Calu3 (cell line): ENCODE measurements around the gene LDB3. TPM values are rescaled to one million over a fixed set of nuclear protein-coding genes. Genes with fewer than 3 reads are reported as not detected.

ENCODE experiments used
- BruUV-seq: library from RNA; stranded (reverse); fragments of 400-500 nt; replicated peaks from 2 replicates; lab custom pipeline; 2021; lab: Mats Ljungman, UMichigan
- CTCF ChIA-PET: fragments of 300-600 bp; sonication (Branson Sonifier 250); formaldehyde crosslinking; loops from one replicate; lab custom pipeline; 2022; ENCODE audit warnings: antibody characterized with exemption; lab: Charles Lee
- DNase-seq: peaks from one replicate; pipeline ENCODE4 v3.0.0; 2022
- H3K27ac Mint-ChIP-seq: one replicate; pipeline ENCODE4 v1.8.0; 2022; ENCODE audit warnings: mixed read lengths; ENCODE audit not compliant: unreplicated experiment
- H3K27me3 Mint-ChIP-seq: one replicate; pipeline ENCODE4 v1.8.0; 2022; ENCODE audit warnings: mixed read lengths; ENCODE audit not compliant: unreplicated experiment
- H3K36me3 Mint-ChIP-seq: one replicate; pipeline ENCODE4 v1.8.0; 2022; ENCODE audit warnings: mild to moderate bottlenecking, moderate library complexity, mixed read lengths; ENCODE audit not compliant: insufficient read depth, unreplicated experiment
- H3K4me1 Mint-ChIP-seq: one replicate; pipeline ENCODE4 v1.8.0; 2022; ENCODE audit warnings: mild to moderate bottlenecking, low read depth, mixed read lengths; ENCODE audit not compliant: unreplicated experiment
- H3K4me3 Mint-ChIP-seq: one replicate; pipeline ENCODE4 v1.8.0; 2022; ENCODE audit warnings: mild to moderate bottlenecking, low read depth, moderate library complexity, mixed read lengths; ENCODE audit not compliant: unreplicated experiment
- H3K9me3 Mint-ChIP-seq: one replicate; pipeline ENCODE4 v1.8.0; 2022; ENCODE audit warnings: low read depth, mixed read lengths; ENCODE audit not compliant: unreplicated experiment
- intact Hi-C: fragments of 100-400 bp; cut with micrococcal nuclease; formaldehyde crosslinking; loops from one replicate; pipeline ENCODE4 v1.10.0; 2022; ENCODE audit not compliant: unreplicated experiment
- total RNA-seq: library from RNA; stranded (reverse); gene quantifications from 2 replicates; pipeline ENCODE4 v1.2.3, GENCODE V29; 2022
- TF ChIP-seq, protein P1 (sequence below): fragments of 200-600 bp; IDR thresholded peaks from one replicate; pipeline ENCODE4 v1.8.0; 2022; ENCODE audit warnings: antibody characterized with exemption; ENCODE audit not compliant: unreplicated experiment

Gene LDB3
- total RNA-seq, 1 experiment from 2014 or later = not detected

- H3K27ac Mint-ChIP-seq = no peak overlapping the region
- CTCF ChIA-PET = no interaction called here
- intact Hi-C loops = no loop called here
Measured at GRCh38 chr10:86742230-86742629, 73.9 kb downstream of the LDB3 start.

GRCh38 chr10:86744067-86744725 lies 75.9 kb downstream of the LDB3 start:
- Mint-ChIP-seq H3K27me3 (no peaks in the 10 kb centered on the region), H3K9me3 (no peaks in the 10 kb centered on the region), H3K27ac (no peak overlapping the region), H3K36me3 (no peaks in the 10 kb centered on the region), H3K4me1 (no peaks in the 10 kb centered on the region), H3K4me3 (no peak overlapping the region)
- BruUV-seq = no TSS peak
- CTCF ChIA-PET = no interaction called here
- TF ChIP-seq, protein P1, sequence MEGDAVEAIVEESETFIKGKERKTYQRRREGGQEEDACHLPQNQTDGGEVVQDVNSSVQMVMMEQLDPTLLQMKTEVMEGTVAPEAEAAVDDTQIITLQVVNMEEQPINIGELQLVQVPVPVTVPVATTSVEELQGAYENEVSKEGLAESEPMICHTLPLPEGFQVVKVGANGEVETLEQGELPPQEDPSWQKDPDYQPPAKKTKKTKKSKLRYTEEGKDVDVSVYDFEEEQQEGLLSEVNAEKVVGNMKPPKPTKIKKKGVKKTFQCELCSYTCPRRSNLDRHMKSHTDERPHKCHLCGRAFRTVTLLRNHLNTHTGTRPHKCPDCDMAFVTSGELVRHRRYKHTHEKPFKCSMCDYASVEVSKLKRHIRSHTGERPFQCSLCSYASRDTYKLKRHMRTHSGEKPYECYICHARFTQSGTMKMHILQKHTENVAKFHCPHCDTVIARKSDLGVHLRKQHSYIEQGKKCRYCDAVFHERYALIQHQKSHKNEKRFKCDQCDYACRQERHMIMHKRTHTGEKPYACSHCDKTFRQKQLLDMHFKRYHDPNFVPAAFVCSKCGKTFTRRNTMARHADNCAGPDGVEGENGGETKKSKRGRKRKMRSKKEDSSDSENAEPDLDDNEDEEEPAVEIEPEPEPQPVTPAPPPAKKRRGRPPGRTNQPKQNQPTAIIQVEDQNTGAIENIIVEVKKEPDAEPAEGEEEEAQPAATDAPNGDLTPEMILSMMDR = no peak
- DNase-seq = no peak
- intact Hi-C loops = no loop called here

More at GRCh38 chr10:86742230-86742629, 73.9 kb downstream of the LDB3 start:
- TF ChIP-seq, protein P1 = no peak
- Mint-ChIP-seq H3K4me1 (no peaks in the 10 kb centered on the region), H3K9me3 (no peaks in the 10 kb centered on the region), H3K27me3 (no peaks in the 10 kb centered on the region), H3K4me3 (no peak overlapping the region), H3K36me3 (no peaks in the 10 kb centered on the region)
- no peak for DNase-seq
- no TSS peak for BruUV-seq

DNA sequence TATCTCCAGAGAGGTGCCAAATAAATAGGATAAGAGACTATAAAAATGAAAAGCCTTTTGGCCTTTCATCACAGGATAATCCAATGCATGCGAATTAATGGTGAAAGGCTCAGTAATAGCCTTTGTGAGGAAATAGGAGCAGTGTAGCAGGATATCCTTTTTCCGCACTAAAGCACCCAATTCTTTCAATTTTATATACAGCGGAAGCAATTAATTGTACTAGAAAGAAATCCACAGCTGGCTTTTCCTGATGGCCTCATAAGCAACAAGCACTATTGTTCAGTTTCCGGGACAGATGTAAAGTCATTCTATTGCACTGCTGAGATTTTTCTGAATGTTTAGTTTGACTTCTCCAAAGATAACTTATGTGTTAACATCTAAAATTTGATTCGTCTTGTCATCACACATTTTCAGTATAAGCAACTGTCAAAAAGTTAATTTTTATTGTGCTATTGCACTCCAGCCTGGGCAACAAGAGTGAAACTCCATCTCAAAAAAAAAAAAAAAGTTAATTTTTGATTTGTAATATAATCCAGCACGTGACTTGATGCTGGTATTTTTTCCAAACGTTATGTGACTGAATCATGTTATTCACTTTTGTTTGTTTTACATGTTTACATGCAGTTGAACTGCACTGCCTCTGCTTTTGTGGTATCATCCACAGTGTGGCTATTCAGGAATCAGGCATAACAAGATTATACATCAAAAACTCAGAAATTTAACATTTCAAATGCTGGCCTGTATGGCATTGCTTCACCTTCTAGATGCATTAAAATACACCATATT lies 79.7 kb downstream of the LDB3 start:
- Mint-ChIP-seq H3K27ac (no peak overlapping the region), H3K36me3 (no peaks in the 10 kb centered on the region), H3K4me3 (no peak overlapping the region), H3K4me1 (peaks cover 8% of the 10 kb centered on the region), H3K27me3 (no peaks in the 10 kb centered on the region), H3K9me3 (no peaks in the 10 kb centered on the region)
- no peak for DNase-seq
- CTCF ChIA-PET = no interaction called here
- BruUV-seq = no TSS peak
- TF ChIP-seq, protein P1 = no peak
- intact Hi-C loops = no loop called here

- intact Hi-C loops = no loop called here
- Mint-ChIP-seq H3K9me3 (no peaks in the 10 kb centered on the region), H3K27ac (no peak overlapping the region), H3K4me1 (peaks cover 12% of the 10 kb centered on the region), H3K27me3 (no peaks in the 10 kb centered on the region), H3K36me3 (no peaks in the 10 kb centered on the region), H3K4me3 (no peak overlapping the region)
- CTCF ChIA-PET = no interaction called here
- TF ChIP-seq, protein P1 = no peak
- DNase-seq = no peak
- BruUV-seq = no TSS peak
Measured at GRCh38 chr10:86749854-86750253, 81.5 kb downstream of the LDB3 start.
